Right lobe of liver (tissue), 6 donors: ENCODE results near the gene SOX21. TPM values are rescaled to one million over a fixed set of nuclear protein-coding genes. Genes with fewer than 3 reads are reported as not detected.

Experiments
- ATAC-seq, 4 donors: fragments of 200-7000 bp; cut with Tn5 transposase; one replicate each; pipeline ENCODE4 v1.9.1; 2020; ENCODE audit warnings: mild to moderate bottlenecking in 4 of 4, moderate library complexity in 4 of 4
- DNase-seq, 3 donors: peaks; one replicate each; pipeline ENCODE4 v3.0.0-alpha.2; 2020
- H3K27ac ChIP-seq, 3 donors: fragments of 200-600 bp; one replicate each; pipeline ENCODE4 v1.8.0; 2022
- H3K27me3 ChIP-seq, 2 donors: fragments of 200-600 bp; one replicate each; pipeline ENCODE4 v1.8.0; 2022
- H3K36me3 ChIP-seq, 4 donors: fragments of 200-600 bp; sonication (generic) in 1 of 4; one replicate each; pipeline versions ENCODE4 v1.5.1 to v1.8.0; 2017 to 2022; ENCODE audit warnings: control low read depth in 1 of 4
- H3K4me1 ChIP-seq, 4 donors: fragments of 200-600 bp; sonication (generic) in 1 of 4; one replicate each; pipeline versions ENCODE4 v1.5.1 to v1.8.0; 2017 to 2022; ENCODE audit warnings: control low read depth in 1 of 4
- H3K4me3 ChIP-seq, 3 donors: fragments of 200-600 bp; one replicate each; pipeline ENCODE4 v1.8.0; 2022
- H3K9me3 ChIP-seq, 4 donors: fragments of 200-600 bp; sonication (generic) in 1 of 4; one replicate each; pipeline versions ENCODE4 v1.5.1 to v1.8.0; 2017 to 2022; ENCODE audit warnings: control low read depth in 1 of 4
- CTCF ChIP-seq, 4 donors: fragments of 200-600 bp in 3 of 4; fragments of 450-650 bp in 1 of 4; IDR thresholded peaks; one replicate each; pipeline versions ENCODE4 v1.5.1 to v1.8.0; 2016 to 2022; ENCODE audit warnings: antibody characterized with exemption in 4 of 4, mild to moderate bottlenecking in 2 of 4
- POLR2A ChIP-seq: fragments of 450-650 bp; IDR thresholded peaks from one replicate; pipeline ENCODE4 v1.6.1; 2017; ENCODE audit warnings: antibody characterized with exemption, mild to moderate bottlenecking
- WGBS: methylation state at CpG from one replicate; pipeline ENCODE4 v1.1.6; 2018; ENCODE audit warnings: low coverage, low lambda C conversion rate; ENCODE audit not compliant: insufficient coverage; ENCODE audit errors: missing lambda C conversion rate; 5-methylcytosine and 5-hydroxymethylcytosine counted together
- intact Hi-C, 2 donors: fragments of 100-400 bp; cut with DNase I; formaldehyde crosslinking; loops; one replicate each; pipeline versions ENCODE4 v1.11.2 to v1.14.1; 2022
- total RNA-seq, 6 experiments: library from RNA; depleted of rRNA in 2 of 6; stranded (reverse); fragments of >200 nt in 2 of 6; fragmentation: NEBNext Ultra II Directional in 3 of 6; extraction: Animal tissue kit (Norgen Biotek cat#: 25700) in 3 of 6; gene quantifications; one replicate each; pipeline versions ENCODE4 v1.1.0 to v1.2.4, GENCODE V29; 2016 to 2023
- donor health status: DM: no; HTN: yes; CAD: no.
- donor health status: DM: no; HTN: no; CAD: no.
- donor health status: DM: no; HTN: no; CAD: no.
- donor health status: DM: no; HTN: yes; CAD: no.
- donor health status: DM: no; HTN: yes; CAD: no.

The SOX21 gene
- total RNA-seq, 6 experiments from 2014 or later = not detected

DNA sequence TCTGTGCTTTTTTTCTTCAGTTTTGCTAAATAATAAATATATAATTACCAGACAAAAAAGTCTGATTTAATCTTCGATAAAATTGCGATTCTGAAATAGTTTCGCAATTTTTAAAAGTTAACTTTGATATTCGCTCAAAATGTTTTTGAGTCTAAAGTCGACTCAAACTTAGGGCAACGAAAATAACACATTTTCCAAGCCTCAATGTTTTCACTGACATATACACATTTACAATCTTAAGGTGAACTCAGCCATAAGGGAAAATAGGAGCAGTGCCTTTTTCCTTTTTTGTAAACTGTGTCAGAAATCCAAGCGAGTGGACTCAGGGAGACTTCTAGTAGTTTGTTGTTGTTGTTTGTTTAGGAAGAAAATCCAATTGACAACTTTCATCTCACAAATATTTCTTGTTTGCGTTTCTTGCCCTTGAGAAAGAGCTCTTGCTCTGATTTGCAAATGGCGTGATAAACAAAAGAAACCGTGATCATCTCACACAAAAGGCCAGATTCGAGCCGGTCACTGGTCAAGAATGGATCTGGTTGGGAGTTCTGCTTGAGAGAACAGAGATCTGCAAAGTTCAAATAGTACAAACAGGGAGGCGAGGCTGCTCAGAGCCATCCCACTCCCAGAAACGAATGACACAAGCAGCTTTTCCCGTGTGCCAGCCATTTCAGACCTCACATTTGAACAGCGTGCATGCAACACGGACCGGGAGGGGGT is 2.1 kb downstream of the SOX21 start:
- Histone ChIP-seq H3K4me3 (no peak overlapping the region), H3K27me3 (peaks cover 10 to 60% of the 10 kb centered on the region in 2 donors), H3K27ac (no peak overlapping the region), H3K36me3 (no peaks in the 10 kb centered on the region), H3K9me3 (no peaks in the 10 kb centered on the region), H3K4me1 (peaks cover 0 to 18% (median 1%) of the 10 kb centered on the region in 4 donors)
- DNase-seq (no peak), ATAC-seq (no peak)
- TF ChIP-seq CTCF (IDR thresholded peaks at IDR 0.05) = no peak
- TF ChIP-seq POLR2A = no peak
- intact Hi-C loops = no loop called here
- 10% methylated on average over 18 of the region's 18 CpGs for WGBS

DNA sequence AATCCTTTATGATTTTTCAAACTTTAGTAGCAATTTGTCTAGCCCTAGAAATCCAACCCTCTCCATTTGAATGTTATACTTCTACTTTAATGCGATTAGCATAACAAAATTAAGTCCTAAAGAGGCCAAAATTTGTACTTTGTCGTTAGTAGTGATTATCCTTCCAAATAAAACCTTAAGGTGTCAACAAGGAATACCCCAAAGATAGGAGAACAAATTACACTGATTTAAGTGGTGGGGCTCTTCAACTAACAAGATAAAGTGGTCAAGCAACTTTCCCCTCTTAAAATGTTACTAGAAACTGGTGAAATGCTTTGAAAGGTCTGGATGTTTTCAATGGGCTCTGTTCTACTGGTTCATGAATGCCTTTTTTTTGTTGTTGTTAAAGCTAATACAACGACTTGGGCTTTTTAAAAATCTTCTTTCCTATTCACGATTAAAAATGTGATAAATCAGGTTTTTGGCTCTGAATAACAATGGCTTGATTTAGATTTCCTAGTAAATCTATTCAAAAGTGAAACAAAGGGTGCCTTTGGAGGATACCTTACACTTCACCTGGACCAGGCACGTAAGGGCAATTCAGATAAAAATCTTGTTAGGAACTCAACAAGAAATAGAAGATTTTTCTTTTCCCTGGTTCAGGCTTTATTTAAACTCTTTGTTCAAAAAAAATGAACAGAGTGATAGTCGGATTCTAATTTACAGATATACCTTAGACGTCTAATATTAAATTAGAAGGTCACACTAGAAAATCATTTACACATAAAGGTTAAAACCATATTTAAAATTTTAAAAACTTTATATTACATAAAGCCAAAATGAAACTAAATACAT is 3.1 kb downstream of the SOX21 start:
- ATAC-seq = no peak
- intact Hi-C loops = no loop called here
- no peaks in the 10 kb centered on the region for H3K36me3 ChIP-seq
- H3K27me3 ChIP-seq = peaks cover 10 to 66% of the 10 kb centered on the region in 2 donors
- H3K4me3 ChIP-seq = no peak overlapping the region
- WGBS = 10% methylated on average over 7 of the region's 7 CpGs
- H3K27ac ChIP-seq = no peak overlapping the region
- TF ChIP-seq POLR2A (no peak), CTCF (IDR thresholded peaks at IDR 0.05) (no peak)
- H3K4me1 ChIP-seq = peaks cover 0 to 18% (median 1%) of the 10 kb centered on the region in 4 donors
- H3K9me3 ChIP-seq = no peaks in the 10 kb centered on the region
- DNase-seq = no peak

DNA sequence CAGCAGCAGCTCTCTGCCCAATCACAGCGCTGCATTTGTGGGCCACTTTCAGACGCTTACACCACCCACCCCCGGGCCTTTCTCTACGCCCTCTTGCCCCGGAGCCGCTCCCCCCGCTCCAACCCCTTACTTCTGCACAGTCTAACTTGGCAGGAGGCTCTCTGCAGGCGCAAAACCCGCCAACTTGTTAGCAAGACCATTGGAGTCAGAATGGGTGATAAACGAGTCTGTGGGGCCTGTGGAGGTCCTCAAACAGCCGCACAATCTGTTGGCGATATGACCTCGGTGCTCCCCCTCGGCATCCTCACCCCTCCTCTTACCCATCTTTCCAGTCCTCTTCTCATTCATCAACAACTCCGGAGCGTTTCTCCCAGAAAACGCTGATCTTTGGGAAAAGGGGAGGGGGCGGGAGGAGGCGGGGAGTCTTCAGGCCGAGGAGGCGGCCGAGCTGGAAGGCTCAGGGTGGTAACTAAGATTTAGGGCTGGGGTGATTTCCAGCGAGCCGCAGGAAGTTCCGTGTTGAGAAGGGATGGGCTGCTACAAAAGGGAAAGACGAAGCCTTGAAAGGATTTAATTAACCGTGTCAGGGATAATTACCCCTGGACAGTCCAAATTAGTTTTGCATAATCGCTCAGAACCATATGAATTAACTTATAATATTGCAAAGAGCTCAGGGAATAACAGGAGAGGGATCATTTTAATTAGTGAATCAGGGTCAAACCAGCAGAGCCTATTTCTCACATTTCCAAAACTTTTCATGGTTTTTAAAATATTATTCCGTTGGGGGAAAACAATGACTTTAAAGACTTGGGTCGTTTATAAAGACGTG is 4.1 kb downstream of the SOX21 start:
- DNase-seq = no peak

More for the DNA sequence above, 4.1 kb downstream of the SOX21 start:
- Histone ChIP-seq H3K27ac (no peak overlapping the region), H3K36me3 (no peaks in the 10 kb centered on the region), H3K9me3 (no peaks in the 10 kb centered on the region), H3K4me3 (no peak overlapping the region), H3K4me1 (peaks cover 0 to 18% (median 1%) of the 10 kb centered on the region in 4 donors), H3K27me3 (peaks cover 10 to 76% of the 10 kb centered on the region in 2 donors)
- TF ChIP-seq CTCF (IDR thresholded peaks at IDR 0.05) = no peak
- TF ChIP-seq POLR2A = no peak
- ATAC-seq = no peak
- intact Hi-C loops = no loop called here
- 7% methylated on average over 28 of the region's 31 CpGs for WGBS
